ENCODE measurements around the gene ARID1B. TPM values are rescaled to one million over a fixed set of nuclear protein-coding genes. Genes with fewer than 3 reads are reported as not detected.

ARID1B gene
- total and polyA plus RNA-seq, 2 of the 13 experiments (the other 11 are each of a cell fraction or from before 2014, with no cell fraction given), result 20.1 to 32.6 TPM

DNA sequence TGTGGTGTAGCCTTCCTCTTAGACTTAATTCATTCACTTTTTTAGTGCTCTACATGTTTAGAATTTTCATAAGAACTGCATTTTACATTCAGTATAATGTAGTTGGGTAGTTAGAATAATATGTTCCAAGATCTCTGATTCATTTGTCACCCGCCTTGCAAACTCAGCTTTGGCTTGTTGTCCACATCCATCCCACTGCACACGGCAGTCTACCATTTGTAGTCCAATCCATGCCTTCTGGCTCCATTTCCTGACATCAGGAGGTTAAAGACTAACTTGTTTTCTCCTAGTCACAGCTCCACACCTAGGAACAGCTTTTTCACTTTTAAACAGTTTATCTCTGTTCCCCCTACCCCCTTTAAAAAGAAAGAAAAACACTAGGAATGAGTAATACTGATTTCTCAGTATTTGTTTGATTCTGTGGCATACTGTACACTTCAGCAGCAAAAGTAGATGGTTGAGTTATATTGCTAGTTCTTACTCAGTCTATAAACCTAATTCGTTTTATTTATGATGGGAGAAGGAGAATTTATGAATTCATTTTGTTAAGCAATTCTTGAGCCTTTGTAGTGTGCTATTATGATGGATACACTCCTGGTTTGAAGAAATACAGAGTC is 180.9 kb downstream of the ARID1B start:
- Histone ChIP-seq H3K4me2 (ENCODE audit: low read depth, low read length) (no peak overlapping the region), H2AFZ (ENCODE audit: low read length) (no peak overlapping the region), H3K4me3 (replicated peaks in 1 of 3; ENCODE audit: insufficient read depth in 1 of 3, low read depth in 2 of 3, low read length in 3 of 3) (no peak overlapping the region), H4K20me1 (ENCODE audit: insufficient read depth, low read length) (peaks cover 14% of the 10 kb centered on the region), H3K9me3 (ENCODE audit: low read length) (no peaks in the 10 kb centered on the region), H3K27me3 (ENCODE audit: control insufficient read depth in 1 of 2, insufficient read depth in 2 of 2, low read length in 2 of 2) (no peaks in the 10 kb centered on the region), H3K79me2 (ENCODE audit: insufficient read depth, low read length) (peaks cover 46% of the 10 kb centered on the region), H3K27ac (ENCODE audit: extremely low read length, insufficient read depth, low read length) (no peak overlapping the region), H3K4me1 (ENCODE audit: insufficient read depth, low read length) (peaks cover 19% of the 10 kb centered on the region), H3K36me3 (replicated peaks in 1 of 2; ENCODE audit: control insufficient read depth in 1 of 2, insufficient read depth in 2 of 2, low read length in 2 of 2) (peaks cover 0 to 4% of the 10 kb centered on the region in 2 experiments; a peak in 3 of 5 replicates), H3K9ac (ENCODE audit: insufficient read depth, low read depth, low read length) (no peak overlapping the region)
- ChIA-PET POLR2A (no interaction called here), CTCF (ENCODE audit: low intra/inter-chr PET ratio, low total read pairs) (no interaction called here)
- BruUV-seq (replicated peaks), result no TSS peak
- ATAC-seq (no peak), FAIRE-seq (no peak), DNase-seq (ENCODE audit: low spot score) (no peak)
- TF ChIP-seq CBX5 (CRISPR knock-in tag; IDR thresholded peaks at IDR 0.05; ENCODE audit: borderline replicate concordance), result no peak
- no peak for TF ChIP-seq ZNF550 (CRISPR knock-in tag; IDR thresholded peaks at IDR 0.05; ENCODE audit: borderline replicate concordance)
- TF ChIP-seq ZNF10 (CRISPR knock-in tag; IDR thresholded peaks at IDR 0.05; ENCODE audit: borderline replicate concordance, low read depth), result no peak
- TF ChIP-seq PAWR (CRISPR knock-in tag; IDR thresholded peaks at IDR 0.05; ENCODE audit: borderline replicate concordance), result no peak
- TF ChIP-seq POGZ (CRISPR knock-in tag; IDR thresholded peaks at IDR 0.05), result no peak
- no peak for TF ChIP-seq PITX1 (CRISPR knock-in tag; IDR thresholded peaks at IDR 0.05)
- no peak for TF ChIP-seq SETDB1 (CRISPR knock-in tag; IDR thresholded peaks at IDR 0.05; ENCODE audit: borderline replicate concordance)
- TF ChIP-seq CBX1 (IDR thresholded peaks at IDR 0.05; ENCODE audit: low read depth), result no peak
- TF ChIP-seq ZSCAN31 (CRISPR knock-in tag; IDR thresholded peaks at IDR 0.05; ENCODE audit: low read depth), result no peak
- no peak for TF ChIP-seq EZH2 (conservative IDR thresholded peaks at IDR 0.05; ENCODE audit: low read depth, low read length)
- TF ChIP-seq MYNN (CRISPR knock-in tag; IDR thresholded peaks at IDR 0.05; ENCODE audit: low read depth), result no peak
- TF ChIP-seq ZNF124 (CRISPR knock-in tag; IDR thresholded peaks at IDR 0.05), result no peak
- TF ChIP-seq MEIS1 (CRISPR knock-in tag; IDR thresholded peaks at IDR 0.05; ENCODE audit: borderline replicate concordance), result no peak
- TF ChIP-seq DNMT1 (CRISPR knock-in tag; IDR thresholded peaks at IDR 0.05), result no peak
- TF ChIP-seq ZNF83 (CRISPR knock-in tag; IDR thresholded peaks at IDR 0.05; ENCODE audit: borderline replicate concordance), result no peak
- TF ChIP-seq, protein P1, sequence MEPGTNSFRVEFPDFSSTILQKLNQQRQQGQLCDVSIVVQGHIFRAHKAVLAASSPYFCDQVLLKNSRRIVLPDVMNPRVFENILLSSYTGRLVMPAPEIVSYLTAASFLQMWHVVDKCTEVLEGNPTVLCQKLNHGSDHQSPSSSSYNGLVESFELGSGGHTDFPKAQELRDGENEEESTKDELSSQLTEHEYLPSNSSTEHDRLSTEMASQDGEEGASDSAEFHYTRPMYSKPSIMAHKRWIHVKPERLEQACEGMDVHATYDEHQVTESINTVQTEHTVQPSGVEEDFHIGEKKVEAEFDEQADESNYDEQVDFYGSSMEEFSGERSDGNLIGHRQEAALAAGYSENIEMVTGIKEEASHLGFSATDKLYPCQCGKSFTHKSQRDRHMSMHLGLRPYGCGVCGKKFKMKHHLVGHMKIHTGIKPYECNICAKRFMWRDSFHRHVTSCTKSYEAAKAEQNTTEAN (CRISPR knock-in tag; conservative IDR thresholded peaks at IDR 0.05), result no peak
- WGBS (ENCODE audit: low lambda C conversion rate), result 94% methylated on average over 3 of the region's 3 CpGs
- in situ Hi-C loops (cut with HindIII; ENCODE audit: extremely low pct_ligation_motif_present, low pct_unique_long_range_greater_than_20kb) (no loop called here), intact Hi-C loops (cut with micrococcal nuclease; ENCODE audit: unreplicated experiment) (no loop called here)
